HepG2 (cell line): ENCODE measurements around the gene MAPK8. TPM values are rescaled to one million over a fixed set of nuclear protein-coding genes. Genes with fewer than 3 reads are reported as not detected.

Source experiments
- ATAC-seq: fragments of 200-7000 bp; cut with Tn5 transposase; 3 replicates; pipeline ENCODE4 v1.9.1; 2020; ENCODE audit warnings: mild to moderate bottlenecking, moderate library complexity
- BruUV-seq: library from RNA; stranded (reverse); fragments of 400-500 nt; replicated peaks from 2 replicates; lab custom pipeline; 2021; lab: Mats Ljungman, UMichigan
- CTCF ChIA-PET: fragments of 300-600 bp; formaldehyde crosslinking; extraction: SDS; loops from one replicate; lab custom pipeline; 2021; ENCODE audit warnings: low total read pairs, inconsistent platforms, low intra/inter-chr PET ratio; lab: Yijun Ruan, JAX
- POLR2A ChIA-PET: fragments of 350-600 bp; sonication (Branson Sonifier 250); formaldehyde crosslinking; loops from one replicate; lab custom pipeline; 2020; ENCODE audit warnings: antibody characterized with exemption, inconsistent platforms; lab: Yijun Ruan, JAX
- DNase-seq: peaks from one replicate; pipeline ENCODE4 v3.0.0-alpha.2; 2015; ENCODE audit warnings: low spot score
- FAIRE-seq: peaks from 3 replicates; lab custom pipeline; 2011; peaks lifted over from hg19 to GRCh38; lab: Jason Lieb, UNC
- H2AFZ ChIP-seq: one replicate; pipeline ENCODE4 v1.6.1; 2011; ENCODE audit warnings: low read length, inconsistent platforms
- H3K27ac ChIP-seq: fragments of 300-600 bp; 3 replicates; pipeline ENCODE4 v1.8.0; 2011; ENCODE audit warnings: mixed run types, mild to moderate bottlenecking, mixed read lengths, low read length, inconsistent platforms; ENCODE audit not compliant: insufficient read depth; ENCODE audit errors: extremely low read length
- H3K27me3 ChIP-seq, 2 experiments: fragments of 200-600 bp in 1 of 2; 2 replicates in 1 of 2; 3 replicates in 1 of 2; pipeline versions ENCODE4 v1.6.0 to v1.8.0; 2011; ENCODE audit warnings: low read length in 2 of 2, mild to moderate bottlenecking in 2 of 2, moderate library complexity in 2 of 2, inconsistent platforms in 1 of 2; ENCODE audit not compliant: insufficient read depth in 2 of 2, control insufficient read depth in 1 of 2
- H3K36me3 ChIP-seq, 2 experiments: fragments of 200-600 bp in 1 of 2; replicated peaks in 1 of 2; 2 replicates in 1 of 2; 3 replicates in 1 of 2; pipeline versions ENCODE4 v1.5.1 to v1.8.0; 2011; ENCODE audit warnings: low read length in 2 of 2, inconsistent platforms in 1 of 2; ENCODE audit not compliant: insufficient read depth in 2 of 2, control insufficient read depth in 1 of 2
- H3K4me1 ChIP-seq: 2 replicates; pipeline ENCODE4 v1.5.1; 2012; ENCODE audit warnings: low read length, inconsistent platforms; ENCODE audit not compliant: insufficient read depth
- H3K4me2 ChIP-seq: 2 replicates; pipeline ENCODE4 v1.6.0; 2011; ENCODE audit warnings: low read depth, low read length, inconsistent platforms
- H3K4me3 ChIP-seq, 3 experiments: fragments of 200-600 bp in 1 of 3; sonication (generic), shearing (Covaris generic) in 1 of 3; replicated peaks in 1 of 3; 2 replicates each; pipeline ENCODE4 v1.5.1; 2011 to 2016; ENCODE audit warnings: low read length in 3 of 3, inconsistent platforms in 2 of 3, low read depth in 2 of 3, mild to moderate bottlenecking in 2 of 3, control low read depth in 1 of 3, mixed read lengths in 1 of 3; ENCODE audit not compliant: insufficient read depth in 1 of 3
- H3K79me2 ChIP-seq: one replicate; pipeline ENCODE4 v1.6.1; 2011; ENCODE audit warnings: low read length, inconsistent platforms; ENCODE audit not compliant: insufficient read depth
- H3K9ac ChIP-seq: 2 replicates; pipeline ENCODE4 v1.6.0; 2011; ENCODE audit warnings: mild to moderate bottlenecking, low read depth, low read length, inconsistent platforms; ENCODE audit not compliant: insufficient read depth
- H3K9me3 ChIP-seq: 2 replicates; pipeline ENCODE4 v1.5.1; 2012; ENCODE audit warnings: mild to moderate bottlenecking, low read length
- H4K20me1 ChIP-seq: 2 replicates; pipeline ENCODE4 v1.6.0; 2011; ENCODE audit warnings: inconsistent platforms, mild to moderate bottlenecking, low read length, moderate library complexity; ENCODE audit not compliant: insufficient read depth
- FOSL1 ChIP-seq: sonication (generic); formaldehyde crosslinking; IDR thresholded peaks from 2 replicates; pipeline ENCODE4 v1.9.0; 2021; ENCODE audit warnings: missing genetic modification reagents, borderline replicate concordance
- GMEB2 ChIP-seq: IDR thresholded peaks from 2 replicates; pipeline ENCODE4 v1.6.1; 2016; ENCODE audit warnings: missing biosample characterization, missing genetic modification reagents, low read depth
- MLLT10 ChIP-seq: sonication (generic); formaldehyde crosslinking; IDR thresholded peaks from 2 replicates; pipeline ENCODE4 v1.4.0; 2020; ENCODE audit warnings: missing genetic modification reagents
- PAX8 ChIP-seq: sonication (generic); formaldehyde crosslinking; IDR thresholded peaks from 2 replicates; pipeline ENCODE4 v1.8.0; 2022; ENCODE audit warnings: mild to moderate bottlenecking, missing genetic modification reagents, borderline replicate concordance
- PCBP2 ChIP-seq: fragments of 200-400 bp; formaldehyde crosslinking; optimal IDR thresholded peaks from 2 replicates; pipeline ENCODE3; 2018; ENCODE audit warnings: low read length, low read depth; ENCODE audit not compliant: poor library complexity, severe bottlenecking
- PITX1 ChIP-seq: sonication (generic); formaldehyde crosslinking; IDR thresholded peaks from 2 replicates; pipeline ENCODE4 v1.5.1; 2020; ENCODE audit warnings: mild to moderate bottlenecking, missing genetic modification reagents
- RFX1 ChIP-seq: fragments of 450-650 bp; IDR thresholded peaks from 2 replicates; pipeline ENCODE4 v1.6.1; 2017
- RFXANK ChIP-seq: IDR thresholded peaks from 2 replicates; pipeline ENCODE4 v1.6.1; 2016
- ZC3H4 ChIP-seq: sonication (generic); formaldehyde crosslinking; IDR thresholded peaks from 2 replicates; pipeline ENCODE4 v1.4.0; 2020; ENCODE audit warnings: missing genetic modification reagents, borderline replicate concordance
- ZFP37 ChIP-seq: sonication (generic); formaldehyde crosslinking; IDR thresholded peaks from 2 replicates; pipeline ENCODE4 v1.4.0; 2020; ENCODE audit warnings: missing genetic modification reagents, borderline replicate concordance
- ZNF468 ChIP-seq: sonication (generic); formaldehyde crosslinking; IDR thresholded peaks from 2 replicates; pipeline ENCODE4 v1.8.0; 2022; ENCODE audit warnings: mild to moderate bottlenecking, moderate library complexity, missing genetic modification reagents
- ZNF543 ChIP-seq: sonication (generic); formaldehyde crosslinking; IDR thresholded peaks from 2 replicates; pipeline ENCODE4 v1.4.0; 2020; ENCODE audit warnings: mild to moderate bottlenecking, missing genetic modification reagents
- ZNF550 ChIP-seq: sonication (generic); formaldehyde crosslinking; IDR thresholded peaks from 2 replicates; pipeline ENCODE4 v1.4.0; 2020; ENCODE audit warnings: mild to moderate bottlenecking, missing genetic modification reagents, borderline replicate concordance
- ZNF574 ChIP-seq: sonication (generic); formaldehyde crosslinking; IDR thresholded peaks from 2 replicates; pipeline ENCODE4 v1.4.0; 2020; ENCODE audit warnings: missing genetic modification reagents
- ZNF772 ChIP-seq: sonication (generic); formaldehyde crosslinking; IDR thresholded peaks from 2 replicates; pipeline ENCODE4 v1.5.0; 2020; ENCODE audit warnings: mild to moderate bottlenecking, missing genetic modification reagents
- WGBS: methylation state at CpG from one replicate; pipeline ENCODE4 v1.1.6; 2017; ENCODE audit warnings: low lambda C conversion rate; 5-methylcytosine and 5-hydroxymethylcytosine counted together
- in situ Hi-C: cut with HindIII; loops from 2 replicates; pipeline ENCODE4 v1.10.0; 2017; ENCODE audit warnings: low pct_unique_long_range_greater_than_20kb; ENCODE audit not compliant: extremely low pct_ligation_motif_present
- intact Hi-C: fragments of 100-400 bp; cut with micrococcal nuclease; formaldehyde crosslinking; loops from one replicate; pipeline ENCODE4 v1.10.0; 2022; ENCODE audit not compliant: unreplicated experiment
- polyA plus RNA-seq, 8 experiments: library from polyadenylated mRNA; depleted of rRNA in 3 of 8; stranded (reverse) in 7 of 8; unstranded in 1 of 8; fragments of >200 nt; fragmentation: Illumina TruSeq in 4 of 8; extraction: Trizol in 4 of 8; gene quantifications; 2 replicates each; pipeline versions ENCODE4 v1.2.1 to v1.2.3, GENCODE V29; 2011 to 2016; ENCODE audit warnings: low read depth in 4 of 8, missing spikeins in 1 of 8, mixed read lengths in 1 of 8; ENCODE audit not compliant: insufficient read depth in 1 of 8
- total RNA-seq, 5 experiments: library from RNA; depleted of rRNA; stranded (reverse); fragments of >200 nt; fragmentation: Illumina TruSeq; extraction: Trizol; gene quantifications; 2 replicates each; pipeline ENCODE4 v1.2.3, GENCODE V29; 2016; ENCODE audit warnings: low read depth in 1 of 5
- TF ChIP-seq, protein P1 (sequence below): sonication (generic); formaldehyde crosslinking; IDR thresholded peaks from 2 replicates; pipeline ENCODE4 v1.8.0; 2022; ENCODE audit warnings: missing genetic modification reagents, mild to moderate bottlenecking, inconsistent platforms, borderline replicate concordance

Gene MAPK8
- total and polyA plus RNA-seq, 2 of the 13 experiments (the other 11 are each of a cell fraction or from before 2014, with no cell fraction given): 41.6 to 47.3 TPM

GRCh38 chr10:48266528-48266927 lies 39.9 kb upstream of the MAPK8 start:
- in situ Hi-C loops: no loop called here
- no peak overlapping the region for H3K4me3 ChIP-seq
- H3K27me3 ChIP-seq: no peaks in the 10 kb centered on the region; a peak in 1 of 5 replicates
- H3K4me2 ChIP-seq: no peak overlapping the region
- POLR2A ChIA-PET: no interaction called here
- H3K27ac ChIP-seq: no peak overlapping the region
- intact Hi-C loops: no loop called here
- no peak overlapping the region for H2AFZ ChIP-seq
- no peaks in the 10 kb centered on the region for H3K9me3 ChIP-seq
- no peak for DNase-seq
- TF ChIP-seq ZNF543: no peak
- TF ChIP-seq PCBP2: no peak
- TF ChIP-seq ZNF574 (CRISPR knock-in tag): no peak
- TF ChIP-seq MLLT10 (CRISPR knock-in tag): no peak
- no peak for TF ChIP-seq PITX1
- no peak for TF ChIP-seq ZNF550 (CRISPR knock-in tag)
- no peak for TF ChIP-seq ZNF468 (CRISPR knock-in tag)
- TF ChIP-seq RFXANK (CRISPR knock-in tag): no peak
- TF ChIP-seq ZC3H4 (CRISPR knock-in tag): no peak
- TF ChIP-seq GMEB2 (CRISPR knock-in tag): no peak
- TF ChIP-seq FOSL1: no peak
- TF ChIP-seq ZNF772: no peak
- TF ChIP-seq PAX8 (CRISPR knock-in tag): no peak
- TF ChIP-seq, protein P1, sequence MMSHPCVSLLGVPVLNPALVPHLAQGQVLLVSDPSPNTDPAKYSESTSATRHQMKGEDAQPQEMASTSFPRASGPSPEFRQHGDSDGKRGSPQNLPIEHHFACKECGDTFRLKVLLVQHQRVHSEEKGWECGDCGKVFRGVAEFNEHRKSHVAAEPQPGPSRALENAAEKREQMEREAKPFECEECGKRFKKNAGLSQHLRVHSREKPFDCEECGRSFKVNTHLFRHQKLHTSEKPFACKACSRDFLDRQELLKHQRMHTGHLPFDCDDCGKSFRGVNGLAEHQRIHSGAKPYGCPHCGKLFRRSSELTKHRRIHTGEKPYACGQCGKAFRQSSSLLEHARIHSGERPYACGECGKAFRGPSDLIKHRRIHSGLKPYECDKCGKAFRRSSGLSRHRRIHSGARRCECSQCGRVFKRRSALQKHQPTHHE (CRISPR knock-in tag): no peak
- no peak for TF ChIP-seq ZFP37
- TF ChIP-seq RFX1: no peak
- no peaks in the 10 kb centered on the region for H4K20me1 ChIP-seq
- H3K36me3 ChIP-seq: no peaks in the 10 kb centered on the region
- CTCF ChIA-PET: no interaction called here
- BruUV-seq: no TSS peak
- ATAC-seq: no peak; the same call in 2 of the 3 replicates
- H3K9ac ChIP-seq: no peak overlapping the region
- no peaks in the 10 kb centered on the region for H3K79me2 ChIP-seq
- FAIRE-seq: no peak
- no peaks in the 10 kb centered on the region for H3K4me1 ChIP-seq
- 13% methylated on average over 3 of the region's 4 CpGs for WGBS
